NB4 (cell line): Measurements from ENCODE around the gene SPATA31D3.

Source experiments
- CTCF ChIP-seq: IDR thresholded peaks from one replicate; pipeline ENCODE4 v1.5.1; 2012; ENCODE audit warnings: low read depth, low read length
- MAX ChIP-seq: IDR thresholded peaks from 2 replicates; pipeline ENCODE4 v1.6.1; 2011; ENCODE audit warnings: low read depth, low read length
- POLR2A ChIP-seq: IDR thresholded peaks from 2 replicates; pipeline ENCODE4 v1.6.1; 2011; ENCODE audit warnings: mild to moderate bottlenecking; ENCODE audit not compliant: insufficient read length; ENCODE audit errors: extremely low read depth

- TF ChIP-seq POLR2A (no peak), CTCF (no peak), MAX (no peak)
Observed at GRCh38 chr9:81971727-81972126, 28.4 kb downstream of the SPATA31D3 start.
